ENCODE data around the gene PRMT3.

DNA sequence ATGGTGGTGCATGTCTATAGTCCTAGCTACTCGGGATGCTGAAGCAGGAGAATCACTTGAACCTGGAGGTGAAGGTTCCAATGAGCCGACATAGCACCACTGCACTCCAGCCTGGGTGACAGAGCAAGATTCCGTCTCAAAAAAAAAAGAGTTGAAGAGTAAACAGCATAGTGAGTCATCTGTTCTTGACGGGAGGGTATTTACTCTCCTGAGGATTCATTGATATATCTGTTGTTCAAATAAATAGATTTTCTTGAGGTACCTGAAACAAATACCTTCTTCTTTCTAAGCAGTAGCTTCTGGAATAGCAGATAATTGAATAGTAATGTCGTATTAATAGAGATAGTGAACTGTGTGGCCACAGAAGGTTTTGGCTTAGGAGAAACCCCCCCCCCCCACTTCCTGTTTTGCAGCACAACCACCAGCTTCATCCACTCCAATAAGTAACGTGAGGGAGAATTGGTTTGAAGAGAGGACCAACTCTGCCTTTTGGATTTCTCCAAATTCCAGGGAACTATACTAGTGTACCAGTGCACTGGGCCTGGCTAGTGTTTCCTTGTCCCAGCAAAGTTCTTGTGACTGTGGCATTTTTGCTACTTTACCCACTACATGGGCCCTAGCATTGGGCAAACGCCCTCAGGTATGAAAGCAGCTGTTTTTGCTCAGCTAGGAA is 90.0 kb downstream of the PRMT3 start:
- TF ChIP-seq, protein P1, sequence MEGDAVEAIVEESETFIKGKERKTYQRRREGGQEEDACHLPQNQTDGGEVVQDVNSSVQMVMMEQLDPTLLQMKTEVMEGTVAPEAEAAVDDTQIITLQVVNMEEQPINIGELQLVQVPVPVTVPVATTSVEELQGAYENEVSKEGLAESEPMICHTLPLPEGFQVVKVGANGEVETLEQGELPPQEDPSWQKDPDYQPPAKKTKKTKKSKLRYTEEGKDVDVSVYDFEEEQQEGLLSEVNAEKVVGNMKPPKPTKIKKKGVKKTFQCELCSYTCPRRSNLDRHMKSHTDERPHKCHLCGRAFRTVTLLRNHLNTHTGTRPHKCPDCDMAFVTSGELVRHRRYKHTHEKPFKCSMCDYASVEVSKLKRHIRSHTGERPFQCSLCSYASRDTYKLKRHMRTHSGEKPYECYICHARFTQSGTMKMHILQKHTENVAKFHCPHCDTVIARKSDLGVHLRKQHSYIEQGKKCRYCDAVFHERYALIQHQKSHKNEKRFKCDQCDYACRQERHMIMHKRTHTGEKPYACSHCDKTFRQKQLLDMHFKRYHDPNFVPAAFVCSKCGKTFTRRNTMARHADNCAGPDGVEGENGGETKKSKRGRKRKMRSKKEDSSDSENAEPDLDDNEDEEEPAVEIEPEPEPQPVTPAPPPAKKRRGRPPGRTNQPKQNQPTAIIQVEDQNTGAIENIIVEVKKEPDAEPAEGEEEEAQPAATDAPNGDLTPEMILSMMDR (IDR thresholded peaks at IDR 0.05; ENCODE audit: low read length) = no peak
- TF ChIP-seq EZH2 (optimal IDR thresholded peaks at IDR 0.05; ENCODE audit: low read depth, low read length) = no peak
